K562 (cell line): ENCODE measurements around the gene YARS1. TPM values are rescaled to one million over a fixed set of nuclear protein-coding genes. Genes with fewer than 3 reads are reported as not detected.

Experiments used
- CAMTA2 ChIP-seq: fragments of 250-450 bp; sonication (Bioruptor Pico); conservative IDR thresholded peaks from 2 replicates; pipeline ENCODE4 v1.5.1; 2022
- HNRNPLL ChIP-seq: fragments of 200-400 bp; formaldehyde crosslinking; IDR thresholded peaks from 2 replicates; pipeline ENCODE4 v1.6.1; 2017; ENCODE audit warnings: low read length, low read depth, mild to moderate bottlenecking; ENCODE audit not compliant: poor library complexity, severe bottlenecking
- L3MBTL2 ChIP-seq: fragments of 450-650 bp; IDR thresholded peaks from 2 replicates; pipeline ENCODE4 v1.6.1; 2016; ENCODE audit warnings: mild to moderate bottlenecking, moderate library complexity
- LEF1 ChIP-seq: fragments of 450-650 bp; IDR thresholded peaks from 2 replicates; pipeline ENCODE4 v1.6.1; 2016; ENCODE audit warnings: mild to moderate bottlenecking
- polyA plus RNA-seq, 8 experiments: library from polyadenylated mRNA; depleted of rRNA in 4 of 8; stranded (reverse) in 5 of 8; unstranded in 3 of 8; fragments of >200 nt; fragmentation: Nextera tagmentation in 2 of 8; fragmentation: Illumina TruSeq in 1 of 8; extraction: Ambion mirVana in 2 of 8; extraction: Trizol in 1 of 8; gene quantifications; 2 replicates each; pipeline versions ENCODE4 v1.2.1 to v1.2.3, GENCODE V29; 2011 to 2014; ENCODE audit warnings: inconsistent platforms in 1 of 8, missing spikeins in 1 of 8
- total RNA-seq, 7 experiments: library from RNA; depleted of rRNA in 6 of 7; stranded (reverse); fragments of >200 nt in 6 of 7; fragmentation: Illumina TruSeq in 2 of 7; extraction: Trizol in 2 of 7; gene quantifications; 2 replicates each; pipeline versions ENCODE4 v1.2.1 to v1.2.3, GENCODE V29; 2011 to 2021; ENCODE audit warnings: low replicate concordance in 1 of 7
- TF ChIP-seq, protein P1 (sequence below): sonication (generic); formaldehyde crosslinking; IDR thresholded peaks from 2 replicates; pipeline ENCODE4 v1.8.1; 2023; ENCODE audit warnings: mild to moderate bottlenecking, missing genetic modification reagents
- TF ChIP-seq, protein P2 (sequence below): sonication (generic); formaldehyde crosslinking; IDR thresholded peaks from 2 replicates; pipeline ENCODE4 v1.8.0; 2022; ENCODE audit warnings: mild to moderate bottlenecking, missing genetic modification reagents
- TF ChIP-seq, protein P3 (sequence below): fragments of 250-450 bp; sonication (Bioruptor Pico); IDR thresholded peaks from 2 replicates; pipeline ENCODE4 v1.5.0; 2021
- TF ChIP-seq, protein P4 (sequence below): conservative IDR thresholded peaks from 2 replicates; pipeline ENCODE4 v1.6.1; 2011; ENCODE audit warnings: low read depth, mild to moderate bottlenecking, low read length; ENCODE audit not compliant: control insufficient read depth
- TF ChIP-seq, protein P5 (sequence below): fragments of 250-450 bp; sonication (Bioruptor Pico); IDR thresholded peaks from 2 replicates; pipeline ENCODE4 v1.8.0; 2022; ENCODE audit warnings: moderate library complexity, mild to moderate bottlenecking, inconsistent platforms

The YARS1 gene
- total and polyA plus RNA-seq, 9 of the 15 experiments (the other 6 are each of a cell fraction or from before 2014, with no cell fraction given): 66.2 to 336 (median 201) TPM

DNA sequence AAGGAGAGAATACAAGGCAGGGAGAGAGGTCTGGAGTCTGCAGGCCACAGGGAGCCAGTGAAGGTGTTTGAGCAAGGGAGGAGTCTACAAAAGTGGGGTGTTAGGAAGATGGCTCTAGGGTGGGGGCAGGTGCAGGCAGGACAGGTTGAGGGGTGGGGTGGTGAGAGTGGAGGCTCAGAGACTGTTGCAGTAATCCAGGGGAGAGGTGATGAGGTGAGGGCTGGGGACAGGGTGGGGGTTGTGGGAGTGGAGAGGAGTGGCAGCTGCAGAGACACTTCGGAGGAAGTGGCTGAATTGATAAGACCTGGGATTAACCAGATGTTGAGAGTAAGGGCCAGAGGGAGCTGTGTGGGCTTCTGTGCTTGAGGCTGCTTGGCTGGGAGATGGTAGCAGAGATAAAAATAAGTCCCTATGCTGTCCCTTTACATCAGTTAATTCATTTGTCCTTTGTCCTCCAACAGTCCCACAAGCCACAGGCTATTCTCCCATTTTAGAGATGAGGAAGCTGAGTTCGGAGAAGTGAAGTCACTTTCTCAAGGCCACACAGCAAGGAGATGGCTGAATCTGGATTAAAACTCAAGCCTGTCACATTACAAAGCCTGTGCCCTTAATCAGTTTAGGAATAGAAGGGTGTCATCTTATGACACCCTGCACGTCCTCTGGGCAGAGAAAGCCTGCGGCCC lies 59.8 kb downstream of the YARS1 start (continued):
- TF ChIP-seq HNRNPLL (no peak), L3MBTL2 (no peak), CAMTA2 (CRISPR knock-in tag) (0 out of 2 replicates have a peak, but pooled peaks have one; percentile 43), LEF1 (peak; percentile 82)
- TF ChIP-seq, protein P1, sequence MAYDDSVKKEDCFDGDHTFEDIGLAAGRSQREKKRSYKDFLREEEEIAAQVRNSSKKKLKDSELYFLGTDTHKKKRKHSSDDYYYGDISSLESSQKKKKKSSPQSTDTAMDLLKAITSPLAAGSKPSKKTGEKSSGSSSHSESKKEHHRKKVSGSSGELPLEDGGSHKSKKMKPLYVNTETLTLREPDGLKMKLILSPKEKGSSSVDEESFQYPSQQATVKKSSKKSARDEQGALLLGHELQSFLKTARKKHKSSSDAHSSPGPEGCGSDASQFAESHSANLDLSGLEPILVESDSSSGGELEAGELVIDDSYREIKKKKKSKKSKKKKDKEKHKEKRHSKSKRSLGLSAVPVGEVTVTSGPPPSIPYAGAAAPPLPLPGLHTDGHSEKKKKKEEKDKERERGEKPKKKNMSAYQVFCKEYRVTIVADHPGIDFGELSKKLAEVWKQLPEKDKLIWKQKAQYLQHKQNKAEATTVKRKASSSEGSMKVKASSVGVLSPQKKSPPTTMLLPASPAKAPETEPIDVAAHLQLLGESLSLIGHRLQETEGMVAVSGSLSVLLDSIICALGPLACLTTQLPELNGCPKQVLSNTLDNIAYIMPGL: no peak
- TF ChIP-seq, protein P2, sequence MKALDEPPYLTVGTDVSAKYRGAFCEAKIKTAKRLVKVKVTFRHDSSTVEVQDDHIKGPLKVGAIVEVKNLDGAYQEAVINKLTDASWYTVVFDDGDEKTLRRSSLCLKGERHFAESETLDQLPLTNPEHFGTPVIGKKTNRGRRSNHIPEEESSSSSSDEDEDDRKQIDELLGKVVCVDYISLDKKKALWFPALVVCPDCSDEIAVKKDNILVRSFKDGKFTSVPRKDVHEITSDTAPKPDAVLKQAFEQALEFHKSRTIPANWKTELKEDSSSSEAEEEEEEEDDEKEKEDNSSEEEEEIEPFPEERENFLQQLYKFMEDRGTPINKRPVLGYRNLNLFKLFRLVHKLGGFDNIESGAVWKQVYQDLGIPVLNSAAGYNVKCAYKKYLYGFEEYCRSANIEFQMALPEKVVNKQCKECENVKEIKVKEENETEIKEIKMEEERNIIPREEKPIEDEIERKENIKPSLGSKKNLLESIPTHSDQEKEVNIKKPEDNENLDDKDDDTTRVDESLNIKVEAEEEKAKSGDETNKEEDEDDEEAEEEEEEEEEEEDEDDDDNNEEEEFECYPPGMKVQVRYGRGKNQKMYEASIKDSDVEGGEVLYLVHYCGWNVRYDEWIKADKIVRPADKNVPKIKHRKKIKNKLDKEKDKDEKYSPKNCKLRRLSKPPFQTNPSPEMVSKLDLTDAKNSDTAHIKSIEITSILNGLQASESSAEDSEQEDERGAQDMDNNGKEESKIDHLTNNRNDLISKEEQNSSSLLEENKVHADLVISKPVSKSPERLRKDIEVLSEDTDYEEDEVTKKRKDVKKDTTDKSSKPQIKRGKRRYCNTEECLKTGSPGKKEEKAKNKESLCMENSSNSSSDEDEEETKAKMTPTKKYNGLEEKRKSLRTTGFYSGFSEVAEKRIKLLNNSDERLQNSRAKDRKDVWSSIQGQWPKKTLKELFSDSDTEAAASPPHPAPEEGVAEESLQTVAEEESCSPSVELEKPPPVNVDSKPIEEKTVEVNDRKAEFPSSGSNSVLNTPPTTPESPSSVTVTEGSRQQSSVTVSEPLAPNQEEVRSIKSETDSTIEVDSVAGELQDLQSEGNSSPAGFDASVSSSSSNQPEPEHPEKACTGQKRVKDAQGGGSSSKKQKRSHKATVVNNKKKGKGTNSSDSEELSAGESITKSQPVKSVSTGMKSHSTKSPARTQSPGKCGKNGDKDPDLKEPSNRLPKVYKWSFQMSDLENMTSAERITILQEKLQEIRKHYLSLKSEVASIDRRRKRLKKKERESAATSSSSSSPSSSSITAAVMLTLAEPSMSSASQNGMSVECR (CRISPR knock-in tag): no peak
- TF ChIP-seq, protein P3, sequence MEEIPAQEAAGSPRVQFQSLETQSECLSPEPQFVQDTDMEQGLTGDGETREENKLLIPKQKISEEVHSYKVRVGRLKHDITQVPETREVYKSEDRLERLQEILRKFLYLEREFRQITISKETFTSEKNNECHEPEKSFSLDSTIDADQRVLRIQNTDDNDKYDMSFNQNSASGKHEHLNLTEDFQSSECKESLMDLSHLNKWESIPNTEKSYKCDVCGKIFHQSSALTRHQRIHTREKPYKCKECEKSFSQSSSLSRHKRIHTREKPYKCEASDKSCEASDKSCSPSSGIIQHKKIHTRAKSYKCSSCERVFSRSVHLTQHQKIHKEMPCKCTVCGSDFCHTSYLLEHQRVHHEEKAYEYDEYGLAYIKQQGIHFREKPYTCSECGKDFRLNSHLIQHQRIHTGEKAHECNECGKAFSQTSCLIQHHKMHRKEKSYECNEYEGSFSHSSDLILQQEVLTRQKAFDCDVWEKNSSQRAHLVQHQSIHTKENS: no peak
- TF ChIP-seq, protein P4, sequence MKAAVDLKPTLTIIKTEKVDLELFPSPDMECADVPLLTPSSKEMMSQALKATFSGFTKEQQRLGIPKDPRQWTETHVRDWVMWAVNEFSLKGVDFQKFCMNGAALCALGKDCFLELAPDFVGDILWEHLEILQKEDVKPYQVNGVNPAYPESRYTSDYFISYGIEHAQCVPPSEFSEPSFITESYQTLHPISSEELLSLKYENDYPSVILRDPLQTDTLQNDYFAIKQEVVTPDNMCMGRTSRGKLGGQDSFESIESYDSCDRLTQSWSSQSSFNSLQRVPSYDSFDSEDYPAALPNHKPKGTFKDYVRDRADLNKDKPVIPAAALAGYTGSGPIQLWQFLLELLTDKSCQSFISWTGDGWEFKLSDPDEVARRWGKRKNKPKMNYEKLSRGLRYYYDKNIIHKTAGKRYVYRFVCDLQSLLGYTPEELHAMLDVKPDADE: peak; percentile 77; the same call in 1 of the 2 replicates
- TF ChIP-seq, protein P5, sequence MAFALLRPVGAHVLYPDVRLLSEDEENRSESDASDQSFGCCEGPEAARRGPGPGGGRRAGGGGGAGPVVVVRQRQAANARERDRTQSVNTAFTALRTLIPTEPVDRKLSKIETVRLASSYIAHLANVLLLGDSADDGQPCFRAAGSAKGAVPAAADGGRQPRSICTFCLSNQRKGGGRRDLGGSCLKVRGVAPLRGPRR (CRISPR knock-in tag): no peak
